ENCODE results near the gene AMY1A.
"Not testable (repeated sequence)": the region's sequence is repeated elsewhere in the genome, so short reads cannot be mapped to it uniquely, and the experiment has no call there.

Gene AMY1A

GRCh38 chr1:103655460-103655859, at the start of gene AMY1A:
AMY1A (plus strand) TSS chr1:103655760; CDS start chr1:103656331, 571 bp downstream.
- not testable (repeated sequence) for H3K27me3 ChIP-seq (ENCODE audit: control insufficient read depth, insufficient read depth, low read length); H3K4me1 ChIP-seq (ENCODE audit: control insufficient read depth, insufficient read depth, low read length)

GRCh38 chr1:103616362-103616761, 39.2 kb upstream of the AMY1A start:
- no peaks in the 10 kb centered on the region for H3K36me3 ChIP-seq (ENCODE audit: control insufficient read depth, insufficient read depth, low read length)
- H3K4me3 ChIP-seq (ENCODE audit: low read depth, low read length) = no peak overlapping the region
- H3K9ac ChIP-seq (ENCODE audit: low read depth, low read length) = no peak overlapping the region
- H3K4me1 ChIP-seq (ENCODE audit: control insufficient read depth, insufficient read depth, low read length) = no peaks in the 10 kb centered on the region
- H3K27me3 ChIP-seq (ENCODE audit: control insufficient read depth, insufficient read depth, low read length) = no peaks in the 10 kb centered on the region
- no peaks in the 10 kb centered on the region for H3K9me3 ChIP-seq (ENCODE audit: control insufficient read depth, insufficient read depth, low read length)

More at GRCh38 chr1:103655460-103655859, at the start of gene AMY1A:
- H3K36me3 ChIP-seq (ENCODE audit: control insufficient read depth, insufficient read depth, low read length); H3K9ac ChIP-seq (ENCODE audit: low read depth, low read length); H3K9me3 ChIP-seq (ENCODE audit: control insufficient read depth, insufficient read depth, low read length); H3K4me3 ChIP-seq (ENCODE audit: low read depth, low read length): not testable (repeated sequence)

GRCh38 chr1:103616994-103617477, 38.5 kb upstream of the AMY1A start, which contains the start of gene AMY2A:
AMY2A (plus strand) TSS chr1:103617427; CDS start chr1:103617441, 14 bp downstream.
- not testable (repeated sequence) for H3K27me3 ChIP-seq (ENCODE audit: control insufficient read depth, insufficient read depth, low read length)

GRCh38 chr1:103627436-103627835, 28.1 kb upstream of the AMY1A start:
- not testable (repeated sequence) for H3K9ac ChIP-seq (ENCODE audit: low read depth, low read length); H3K27me3 ChIP-seq (ENCODE audit: control insufficient read depth, insufficient read depth, low read length); H3K36me3 ChIP-seq (ENCODE audit: control insufficient read depth, insufficient read depth, low read length); H3K4me3 ChIP-seq (ENCODE audit: low read depth, low read length); H3K4me1 ChIP-seq (ENCODE audit: control insufficient read depth, insufficient read depth, low read length); H3K9me3 ChIP-seq (ENCODE audit: control insufficient read depth, insufficient read depth, low read length)

More at GRCh38 chr1:103616994-103617477, 38.5 kb upstream of the AMY1A start, which contains the start of gene AMY2A:
- H3K9me3 ChIP-seq (ENCODE audit: control insufficient read depth, insufficient read depth, low read length); H3K9ac ChIP-seq (ENCODE audit: low read depth, low read length); H3K36me3 ChIP-seq (ENCODE audit: control insufficient read depth, insufficient read depth, low read length); H3K4me1 ChIP-seq (ENCODE audit: control insufficient read depth, insufficient read depth, low read length); H3K4me3 ChIP-seq (ENCODE audit: low read depth, low read length): not testable (repeated sequence)

- not testable (repeated sequence) for H3K36me3 ChIP-seq (ENCODE audit: control insufficient read depth, insufficient read depth, low read length); H3K9me3 ChIP-seq (ENCODE audit: control insufficient read depth, insufficient read depth, low read length); H3K27me3 ChIP-seq (ENCODE audit: control insufficient read depth, insufficient read depth, low read length); H3K4me3 ChIP-seq (ENCODE audit: low read depth, low read length); H3K9ac ChIP-seq (ENCODE audit: low read depth, low read length); H3K4me1 ChIP-seq (ENCODE audit: control insufficient read depth, insufficient read depth, low read length)
Observed at GRCh38 chr1:103641194-103641593, 14.4 kb upstream of the AMY1A start.

GRCh38 chr1:103643908-103644307, 11.7 kb upstream of the AMY1A start:
- H3K4me3 ChIP-seq (ENCODE audit: low read depth, low read length); H3K27me3 ChIP-seq (ENCODE audit: control insufficient read depth, insufficient read depth, low read length); H3K9me3 ChIP-seq (ENCODE audit: control insufficient read depth, insufficient read depth, low read length); H3K36me3 ChIP-seq (ENCODE audit: control insufficient read depth, insufficient read depth, low read length); H3K9ac ChIP-seq (ENCODE audit: low read depth, low read length); H3K4me1 ChIP-seq (ENCODE audit: control insufficient read depth, insufficient read depth, low read length): not testable (repeated sequence)

- H3K36me3 ChIP-seq (ENCODE audit: control insufficient read depth, insufficient read depth, low read length); H3K27me3 ChIP-seq (ENCODE audit: control insufficient read depth, insufficient read depth, low read length); H3K9ac ChIP-seq (ENCODE audit: low read depth, low read length); H3K9me3 ChIP-seq (ENCODE audit: control insufficient read depth, insufficient read depth, low read length); H3K4me3 ChIP-seq (ENCODE audit: low read depth, low read length); H3K4me1 ChIP-seq (ENCODE audit: control insufficient read depth, insufficient read depth, low read length): not testable (repeated sequence)
Observed at GRCh38 chr1:103650305-103650704, 5.3 kb upstream of the AMY1A start.

GRCh38 chr1:103650889-103651288, 4.7 kb upstream of the AMY1A start:
- H3K4me3 ChIP-seq (ENCODE audit: low read depth, low read length); H3K36me3 ChIP-seq (ENCODE audit: control insufficient read depth, insufficient read depth, low read length); H3K4me1 ChIP-seq (ENCODE audit: control insufficient read depth, insufficient read depth, low read length); H3K9ac ChIP-seq (ENCODE audit: low read depth, low read length); H3K27me3 ChIP-seq (ENCODE audit: control insufficient read depth, insufficient read depth, low read length); H3K9me3 ChIP-seq (ENCODE audit: control insufficient read depth, insufficient read depth, low read length): not testable (repeated sequence)

GRCh38 chr1:103654133-103654532, 1.4 kb upstream of the AMY1A start:
- H3K27me3 ChIP-seq (ENCODE audit: control insufficient read depth, insufficient read depth, low read length); H3K4me1 ChIP-seq (ENCODE audit: control insufficient read depth, insufficient read depth, low read length); H3K9me3 ChIP-seq (ENCODE audit: control insufficient read depth, insufficient read depth, low read length): not testable (repeated sequence)

GRCh38 chr1:103676335-103676734, 20.8 kb downstream of the AMY1A start:
- H3K27me3 ChIP-seq (ENCODE audit: control insufficient read depth, insufficient read depth, low read length); H3K4me3 ChIP-seq (ENCODE audit: low read depth, low read length); H3K36me3 ChIP-seq (ENCODE audit: control insufficient read depth, insufficient read depth, low read length); H3K9ac ChIP-seq (ENCODE audit: low read depth, low read length); H3K4me1 ChIP-seq (ENCODE audit: control insufficient read depth, insufficient read depth, low read length); H3K9me3 ChIP-seq (ENCODE audit: control insufficient read depth, insufficient read depth, low read length): not testable (repeated sequence)

More at GRCh38 chr1:103654133-103654532, 1.4 kb upstream of the AMY1A start:
- H3K9ac ChIP-seq (ENCODE audit: low read depth, low read length); H3K4me3 ChIP-seq (ENCODE audit: low read depth, low read length); H3K36me3 ChIP-seq (ENCODE audit: control insufficient read depth, insufficient read depth, low read length): not testable (repeated sequence)

- H3K36me3 ChIP-seq (ENCODE audit: control insufficient read depth, insufficient read depth, low read length); H3K9ac ChIP-seq (ENCODE audit: low read depth, low read length); H3K9me3 ChIP-seq (ENCODE audit: control insufficient read depth, insufficient read depth, low read length); H3K27me3 ChIP-seq (ENCODE audit: control insufficient read depth, insufficient read depth, low read length); H3K4me3 ChIP-seq (ENCODE audit: low read depth, low read length); H3K4me1 ChIP-seq (ENCODE audit: control insufficient read depth, insufficient read depth, low read length): not testable (repeated sequence)
Observed at GRCh38 chr1:103696110-103696509, 40.5 kb downstream of the AMY1A start, which contains the start of gene AMY1B. AMY1B (minus strand) TSS chr1:103696210; CDS start chr1:103695639, 571 bp downstream.

GRCh38 chr1:103697430-103697829, 41.9 kb downstream of the AMY1A start:
- H3K9ac ChIP-seq (ENCODE audit: low read depth, low read length); H3K36me3 ChIP-seq (ENCODE audit: control insufficient read depth, insufficient read depth, low read length); H3K4me3 ChIP-seq (ENCODE audit: low read depth, low read length); H3K9me3 ChIP-seq (ENCODE audit: control insufficient read depth, insufficient read depth, low read length); H3K27me3 ChIP-seq (ENCODE audit: control insufficient read depth, insufficient read depth, low read length); H3K4me1 ChIP-seq (ENCODE audit: control insufficient read depth, insufficient read depth, low read length): not testable (repeated sequence)

GRCh38 chr1:103700669-103701068, 45.1 kb downstream of the AMY1A start:
- H3K36me3 ChIP-seq (ENCODE audit: control insufficient read depth, insufficient read depth, low read length); H3K4me3 ChIP-seq (ENCODE audit: low read depth, low read length); H3K27me3 ChIP-seq (ENCODE audit: control insufficient read depth, insufficient read depth, low read length); H3K4me1 ChIP-seq (ENCODE audit: control insufficient read depth, insufficient read depth, low read length); H3K9ac ChIP-seq (ENCODE audit: low read depth, low read length); H3K9me3 ChIP-seq (ENCODE audit: control insufficient read depth, insufficient read depth, low read length): not testable (repeated sequence)

All from iPS-15b (cell line).